B cell (primary cell): ENCODE results near the gene SGPP2. TPM values are rescaled to one million over a fixed set of nuclear protein-coding genes. Genes with fewer than 3 reads are reported as not detected.

Experiments used
- ATAC-seq: fragments of 200-7000 bp; cut with Tn5 transposase; one replicate; pipeline ENCODE4 v1.10.0; 2021; ENCODE audit warnings: low read depth, mild to moderate bottlenecking, moderate number of reproducible peaks, moderate library complexity
- CTCF ChIA-PET: fragments of 350-600 bp; sonication (Branson Sonifier 250); formaldehyde crosslinking; loops from one replicate; lab custom pipeline; 2021; ENCODE audit warnings: antibody characterized with exemption, inconsistent platforms; lab: Charles Lee
- POLR2A ChIA-PET: fragments of 350-600 bp; sonication (Branson Sonifier 250); formaldehyde crosslinking; loops from one replicate; lab custom pipeline; 2021; ENCODE audit warnings: antibody characterized with exemption; lab: Charles Lee
- DNase-seq: peaks from one replicate; pipeline ENCODE4 v3.0.0; 2013
- H2AFZ ChIP-seq: 2 replicates; pipeline ENCODE4 v1.6.1; 2012; ENCODE audit warnings: mild to moderate bottlenecking, low read depth, low read length; ENCODE audit not compliant: insufficient read depth, poor library complexity, severe bottlenecking
- H3K27ac ChIP-seq, 2 donors: 1 replicate in 1 of 2; 2 replicates in 1 of 2; pipeline ENCODE4 v1.5.1; 2012 to 2013; ENCODE audit warnings: low read length in 2 of 2, mild to moderate bottlenecking in 2 of 2, moderate library complexity in 1 of 2
- H3K27me3 ChIP-seq, 4 experiments: fragments of 200-600 bp in 1 of 4; sonication (generic) in 1 of 4; replicated peaks in 1 of 4; 1 replicate in 2 of 4; 2 replicates in 2 of 4; pipeline versions ENCODE4 v1.6.1 to v1.7.0; 2013 to 2016; ENCODE audit warnings: low read length in 3 of 4, mild to moderate bottlenecking in 2 of 4, mixed read lengths in 1 of 4, moderate library complexity in 1 of 4; ENCODE audit not compliant: insufficient read depth in 4 of 4, control insufficient read depth in 3 of 4; ENCODE audit errors: control extremely low read depth in 1 of 4
- H3K36me3 ChIP-seq, 2 experiments: replicated peaks in 1 of 2; 1 replicate in 1 of 2; 2 replicates in 1 of 2; pipeline versions ENCODE4 v1.6.1 to v1.7.1; 2013; ENCODE audit warnings: low read length in 1 of 2; ENCODE audit not compliant: insufficient read depth in 2 of 2, control insufficient read depth in 1 of 2; ENCODE audit errors: control extremely low read depth in 1 of 2, extremely low read depth in 1 of 2
- H3K4me1 ChIP-seq, 2 donors: fragments of 200-600 bp in 1 of 2; sonication (generic) in 1 of 2; 1 replicate in 1 of 2; 2 replicates in 1 of 2; pipeline versions ENCODE4 v1.5.1 to v1.6.1; 2013 to 2017; ENCODE audit warnings: low read length in 2 of 2; ENCODE audit not compliant: control insufficient read depth in 2 of 2, insufficient read depth in 2 of 2
- H3K4me2 ChIP-seq: replicated peaks from 2 replicates; pipeline ENCODE3; 2012; ENCODE audit warnings: mild to moderate bottlenecking, low read depth, low read length; ENCODE audit not compliant: poor library complexity, severe bottlenecking
- H3K4me3 ChIP-seq, 5 experiments: fragments of 200-600 bp in 1 of 5; sonication (generic) in 1 of 5; 1 replicate in 3 of 5; 2 replicates in 2 of 5; pipeline versions ENCODE4 v1.5.1 to v1.7.0; 2011 to 2016; ENCODE audit warnings: low read length in 4 of 5, mild to moderate bottlenecking in 4 of 5, low read depth in 2 of 5, control low read depth in 1 of 5, moderate library complexity in 1 of 5; ENCODE audit not compliant: insufficient read depth in 1 of 5; ENCODE audit errors: control extremely low read depth in 1 of 5, extremely low read depth in 1 of 5
- H3K79me2 ChIP-seq: fragments of 200-600 bp; sonication (generic); one replicate; pipeline ENCODE4 v1.6.0; 2016; ENCODE audit warnings: low read length; ENCODE audit not compliant: control insufficient read depth, insufficient read depth
- H3K9ac ChIP-seq: fragments of 200-600 bp; sonication (generic); 2 replicates; pipeline ENCODE4 v1.6.1; 2017; ENCODE audit warnings: mild to moderate bottlenecking, low read length, moderate library complexity
- H3K9me3 ChIP-seq, 3 donors: one replicate each; pipeline versions ENCODE4 v1.6.1 to v1.7.1; 2013; ENCODE audit warnings: low read length in 2 of 3; ENCODE audit not compliant: control insufficient read depth in 2 of 3, insufficient read depth in 1 of 3; ENCODE audit errors: control extremely low read depth in 1 of 3
- H4K20me1 ChIP-seq: 2 replicates; pipeline ENCODE4 v1.6.0; 2012; ENCODE audit warnings: mild to moderate bottlenecking, low read length; ENCODE audit not compliant: insufficient read depth, control insufficient read depth, poor library complexity, severe bottlenecking
- H3K27ac Mint-ChIP-seq: one replicate; pipeline ENCODE4 v1.8.0; 2021; ENCODE audit warnings: mixed read lengths
- H3K27me3 Mint-ChIP-seq: one replicate; pipeline ENCODE4 v1.8.0; 2021; ENCODE audit warnings: mixed read lengths
- H3K4me1 Mint-ChIP-seq: one replicate; pipeline ENCODE4 v1.8.0; 2021; ENCODE audit warnings: mixed read lengths
- H3K4me3 Mint-ChIP-seq: one replicate; pipeline ENCODE4 v1.8.0; 2021; ENCODE audit warnings: mixed read lengths
- H3K9me3 Mint-ChIP-seq: one replicate; pipeline ENCODE4 v1.8.0; 2022; ENCODE audit warnings: mixed read lengths; ENCODE audit not compliant: insufficient read depth
- EZH2 ChIP-seq: IDR thresholded peaks from 2 replicates; pipeline ENCODE4 v1.6.1; 2012; ENCODE audit warnings: borderline replicate concordance, low read depth, mild to moderate bottlenecking, moderate library complexity, low read length; ENCODE audit not compliant: insufficient read depth, poor library complexity, severe bottlenecking
- WGBS: methylation state at CpG from one replicate; pipeline ENCODE4 v1.1.5; 2013; ENCODE audit warnings: missing lambda C conversion rate; ENCODE audit not compliant: insufficient coverage; 5-methylcytosine and 5-hydroxymethylcytosine counted together
- intact Hi-C: fragments of 100-400 bp; cut with micrococcal nuclease; formaldehyde crosslinking; loops from one replicate; pipeline ENCODE4 v1.10.0; 2022
- polyA plus RNA-seq: library from polyadenylated mRNA; depleted of rRNA; stranded (reverse); fragments of >200 nt; gene quantifications from 2 replicates; pipeline ENCODE4 v1.2.3, GENCODE V29; 2012
- total RNA-seq, 2 donors: library from RNA; stranded (reverse); fragments of 120-200 nt in 1 of 2; gene quantifications; 1 replicate in 1 of 2; 2 replicates in 1 of 2; pipeline versions ENCODE4 v1.2.3 to v1.2.4, GENCODE V29; 2013 to 2022
- TF ChIP-seq, protein P1 (sequence below): fragments of 200-600 bp; IDR thresholded peaks from one replicate; pipeline ENCODE4 v1.8.0; 2022; ENCODE audit warnings: antibody characterized with exemption, mild to moderate bottlenecking

The SGPP2 gene
- total and polyA plus RNA-seq, 2 donors (not counting 1 experiment from before 2014, with no cell fraction given): 1.5 to 7.7 TPM

DNA sequence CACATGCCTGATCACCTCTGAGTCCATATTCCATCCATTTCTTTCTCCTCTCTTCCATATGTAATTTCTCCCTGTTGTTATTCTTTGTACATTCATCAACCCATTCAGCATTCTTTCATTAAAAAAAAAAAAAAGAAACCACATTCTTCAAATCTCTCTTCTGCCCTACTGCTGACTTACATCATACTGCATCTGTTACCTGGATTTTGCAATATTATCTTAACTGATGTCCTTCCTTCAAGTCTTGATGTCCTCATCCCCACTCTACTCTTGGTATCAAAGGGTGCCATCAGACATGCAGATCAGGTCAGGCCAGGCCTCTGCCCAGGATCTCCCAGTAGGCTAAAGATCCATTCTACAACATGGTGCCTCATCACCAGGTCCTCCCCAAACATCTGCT lies 90.6 kb downstream of the SGPP2 start:
- H3K27ac Mint-ChIP-seq: no peak overlapping the region
- ChIA-PET POLR2A (no interaction called here), CTCF (interaction anchor here (0.5 kb wide), 1 partner anchor 30 kb away, joined by 3 read pairs; no protein-coding TSS in a partner anchor)

DNA sequence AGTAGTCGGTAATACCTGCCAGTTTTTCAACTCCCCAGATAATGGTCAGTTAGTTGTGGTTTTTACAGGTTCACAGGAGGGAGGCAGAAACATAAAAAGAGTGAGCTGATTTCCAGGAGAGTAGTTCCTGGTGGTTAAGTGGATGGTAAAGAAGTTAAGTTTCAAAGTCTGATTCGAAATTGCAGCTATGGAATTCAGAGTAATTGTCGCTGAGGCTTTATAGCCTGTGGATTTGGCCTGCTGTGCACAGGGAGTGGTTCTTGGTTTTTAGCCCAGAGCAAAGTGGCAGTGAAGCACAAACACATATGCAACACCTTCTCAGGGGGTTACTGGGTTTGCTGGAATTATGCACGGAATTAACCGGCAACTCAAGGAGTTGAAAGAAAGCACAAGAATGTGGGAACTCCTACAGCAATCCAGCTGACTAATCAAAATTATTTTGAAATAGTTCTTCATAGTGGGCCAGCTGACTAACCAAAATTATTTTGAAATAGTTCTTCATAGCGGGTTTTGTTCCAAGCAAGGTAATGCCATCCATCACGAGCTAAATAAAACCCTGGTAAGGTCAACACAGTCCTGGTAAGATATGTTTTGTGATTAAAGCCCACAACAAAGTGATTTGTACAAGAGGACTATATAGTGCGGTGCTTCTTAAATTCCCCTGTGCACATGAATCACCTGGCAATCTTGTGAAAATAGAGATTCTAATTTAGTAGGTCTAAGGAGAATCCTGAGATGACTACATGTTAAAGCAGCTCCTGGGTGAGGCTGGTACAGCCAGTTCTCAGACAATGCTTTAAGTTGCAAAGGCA lies 94.4 kb downstream of the SGPP2 start:
- H4K20me1 ChIP-seq: no peaks in the 10 kb centered on the region
- ChIA-PET POLR2A (no interaction called here), CTCF (interaction anchor here (0.6 kb wide), 1 partner anchor 200 kb away, joined by 3 read pairs; no protein-coding TSS in a partner anchor)
- H2AFZ ChIP-seq: no peak overlapping the region
- H3K79me2 ChIP-seq: no peaks in the 10 kb centered on the region
- Mint-ChIP-seq H3K27ac (no peak overlapping the region), H3K9me3 (peaks cover 6% of the 10 kb centered on the region), H3K4me1 (no peaks in the 10 kb centered on the region), H3K27me3 (no peaks in the 10 kb centered on the region), H3K4me3 (no peak overlapping the region)
- H3K36me3 ChIP-seq: no peaks in the 10 kb centered on the region
- WGBS: 94% methylated on average over 6 of the region's 8 CpGs
- H3K4me3 ChIP-seq: no peak overlapping the region
- no peak overlapping the region for H3K27ac ChIP-seq
- ATAC-seq (no peak), DNase-seq (no peak)
- intact Hi-C loops: no loop called here
- H3K4me2 ChIP-seq: no peak overlapping the region
- H3K4me1 ChIP-seq: no peaks in the 10 kb centered on the region
- no peaks in the 10 kb centered on the region for H3K9me3 ChIP-seq
- no peak for TF ChIP-seq EZH2
- no peaks in the 10 kb centered on the region for H3K27me3 ChIP-seq
- H3K9ac ChIP-seq: no peak overlapping the region

More for the DNA sequence above, 90.6 kb downstream of the SGPP2 start:
- Histone ChIP-seq H4K20me1 (no peaks in the 10 kb centered on the region), H2AFZ (no peak overlapping the region), H3K4me2 (no peak overlapping the region), H3K27ac (no peak overlapping the region), H3K9ac (no peak overlapping the region), H3K4me3 (no peak overlapping the region), H3K36me3 (no peaks in the 10 kb centered on the region), H3K4me1 (no peaks in the 10 kb centered on the region), H3K9me3 (no peaks in the 10 kb centered on the region), H3K27me3 (no peaks in the 10 kb centered on the region), H3K79me2 (no peaks in the 10 kb centered on the region)
- DNase-seq (no peak), ATAC-seq (no peak)
- no peak overlapping the region for H3K4me3 Mint-ChIP-seq
- peaks cover 11% of the 10 kb centered on the region for H3K9me3 Mint-ChIP-seq
- H3K4me1 Mint-ChIP-seq: no peaks in the 10 kb centered on the region
- intact Hi-C loops: no loop called here
- no peaks in the 10 kb centered on the region for H3K27me3 Mint-ChIP-seq
- no peak for TF ChIP-seq EZH2
- TF ChIP-seq, protein P1, sequence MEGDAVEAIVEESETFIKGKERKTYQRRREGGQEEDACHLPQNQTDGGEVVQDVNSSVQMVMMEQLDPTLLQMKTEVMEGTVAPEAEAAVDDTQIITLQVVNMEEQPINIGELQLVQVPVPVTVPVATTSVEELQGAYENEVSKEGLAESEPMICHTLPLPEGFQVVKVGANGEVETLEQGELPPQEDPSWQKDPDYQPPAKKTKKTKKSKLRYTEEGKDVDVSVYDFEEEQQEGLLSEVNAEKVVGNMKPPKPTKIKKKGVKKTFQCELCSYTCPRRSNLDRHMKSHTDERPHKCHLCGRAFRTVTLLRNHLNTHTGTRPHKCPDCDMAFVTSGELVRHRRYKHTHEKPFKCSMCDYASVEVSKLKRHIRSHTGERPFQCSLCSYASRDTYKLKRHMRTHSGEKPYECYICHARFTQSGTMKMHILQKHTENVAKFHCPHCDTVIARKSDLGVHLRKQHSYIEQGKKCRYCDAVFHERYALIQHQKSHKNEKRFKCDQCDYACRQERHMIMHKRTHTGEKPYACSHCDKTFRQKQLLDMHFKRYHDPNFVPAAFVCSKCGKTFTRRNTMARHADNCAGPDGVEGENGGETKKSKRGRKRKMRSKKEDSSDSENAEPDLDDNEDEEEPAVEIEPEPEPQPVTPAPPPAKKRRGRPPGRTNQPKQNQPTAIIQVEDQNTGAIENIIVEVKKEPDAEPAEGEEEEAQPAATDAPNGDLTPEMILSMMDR: no peak
